Breast epithelium (tissue), 4 donors: Measurements from ENCODE around the gene EEF2KMT. TPM values are rescaled to one million over a fixed set of nuclear protein-coding genes. Genes with fewer than 3 reads are reported as not detected.

Source experiments
- DNase-seq, 2 donors: peaks; one replicate each; pipeline ENCODE4 v3.0.0-alpha.2; 2019; ENCODE audit warnings: low spot score in 2 of 2
- H3K27ac ChIP-seq, 2 donors: fragments of 200-600 bp; sonication (generic) in 1 of 2; one replicate each; pipeline ENCODE4 v1.5.1; 2016 to 2019; ENCODE audit warnings: mild to moderate bottlenecking in 1 of 2
- H3K27me3 ChIP-seq, 2 donors: fragments of 200-600 bp; sonication (generic) in 1 of 2; one replicate each; pipeline versions ENCODE4 v1.5.1 to v1.6.0; 2017 to 2019; ENCODE audit warnings: control low read depth in 1 of 2, mild to moderate bottlenecking in 1 of 2
- H3K36me3 ChIP-seq: fragments of 200-600 bp; one replicate; pipeline ENCODE4 v1.5.1; 2019
- H3K4me1 ChIP-seq, 2 donors: fragments of 200-600 bp; sonication (generic); one replicate each; pipeline ENCODE4 v1.5.1; 2016 to 2019; ENCODE audit warnings: control low read depth in 1 of 2
- H3K4me3 ChIP-seq, 3 donors: fragments of 200-600 bp; sonication (generic); 1 replicate in 2 of 3; 2 replicates in 1 of 3; pipeline ENCODE4 v1.5.1; 2016 to 2019; ENCODE audit warnings: mild to moderate bottlenecking in 3 of 3, moderate library complexity in 2 of 3
- H3K9me3 ChIP-seq, 2 donors: fragments of 200-600 bp; sonication (generic) in 1 of 2; one replicate each; pipeline ENCODE4 v1.5.1; 2016 to 2019; ENCODE audit warnings: control low read depth in 1 of 2
- POLR2A ChIP-seq: fragments of 450-650 bp; IDR thresholded peaks from one replicate; pipeline ENCODE4 v1.6.1; 2016; ENCODE audit warnings: antibody characterized with exemption, mild to moderate bottlenecking, moderate library complexity
- POLR2AphosphoS5 ChIP-seq, 3 donors: sonication (generic); formaldehyde crosslinking; IDR thresholded peaks; one replicate each; pipeline ENCODE4 v1.6.1; 2017; ENCODE audit warnings: antibody characterized with exemption in 3 of 3
- intact Hi-C: fragments of 100-400 bp; cut with DNase I; formaldehyde crosslinking; loops from one replicate; pipeline ENCODE4 v1.15.1; 2023; ENCODE audit warnings: low total_unique reads
- total RNA-seq, 3 donors: library from RNA; depleted of rRNA; stranded (reverse); fragments of >200 nt; gene quantifications; one replicate each; pipeline ENCODE4 v1.1.0, GENCODE V29; 2016
- TF ChIP-seq, protein P1 (sequence below), 3 donors: fragments of 450-650 bp; IDR thresholded peaks; one replicate each; pipeline ENCODE4 v1.5.1; 2016 to 2017; ENCODE audit warnings: antibody characterized with exemption in 3 of 3, mild to moderate bottlenecking in 3 of 3, moderate library complexity in 3 of 3

Gene EEF2KMT
- total RNA-seq, 3 donors from 2014 or later: 9.4 to 10.2 (median 10.2) TPM

DNA sequence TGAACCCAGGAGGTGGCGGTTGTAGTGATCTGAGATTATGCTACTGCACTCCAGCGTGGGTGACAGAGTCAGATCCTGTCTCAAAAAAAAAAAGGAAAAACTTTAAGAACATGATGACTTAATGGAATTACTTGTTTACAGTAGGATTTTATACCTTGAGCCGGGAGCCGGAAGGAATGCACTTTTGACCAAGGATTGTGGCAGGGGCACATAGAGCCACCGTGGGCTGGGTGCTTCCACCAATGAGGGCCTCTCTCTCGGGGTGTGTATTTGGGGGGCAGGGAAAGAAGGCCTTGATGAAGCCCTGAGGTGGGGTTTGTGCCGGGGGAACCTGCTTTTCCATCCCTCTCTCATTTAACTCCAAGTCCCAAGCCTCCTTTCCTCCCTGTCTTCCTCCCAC, 57.1 kb downstream of the EEF2KMT start:
- TF ChIP-seq POLR2A (no peak), POLR2AphosphoS5 (IDR thresholded peaks at IDR 0.05) (no peak)
- TF ChIP-seq, protein P1, sequence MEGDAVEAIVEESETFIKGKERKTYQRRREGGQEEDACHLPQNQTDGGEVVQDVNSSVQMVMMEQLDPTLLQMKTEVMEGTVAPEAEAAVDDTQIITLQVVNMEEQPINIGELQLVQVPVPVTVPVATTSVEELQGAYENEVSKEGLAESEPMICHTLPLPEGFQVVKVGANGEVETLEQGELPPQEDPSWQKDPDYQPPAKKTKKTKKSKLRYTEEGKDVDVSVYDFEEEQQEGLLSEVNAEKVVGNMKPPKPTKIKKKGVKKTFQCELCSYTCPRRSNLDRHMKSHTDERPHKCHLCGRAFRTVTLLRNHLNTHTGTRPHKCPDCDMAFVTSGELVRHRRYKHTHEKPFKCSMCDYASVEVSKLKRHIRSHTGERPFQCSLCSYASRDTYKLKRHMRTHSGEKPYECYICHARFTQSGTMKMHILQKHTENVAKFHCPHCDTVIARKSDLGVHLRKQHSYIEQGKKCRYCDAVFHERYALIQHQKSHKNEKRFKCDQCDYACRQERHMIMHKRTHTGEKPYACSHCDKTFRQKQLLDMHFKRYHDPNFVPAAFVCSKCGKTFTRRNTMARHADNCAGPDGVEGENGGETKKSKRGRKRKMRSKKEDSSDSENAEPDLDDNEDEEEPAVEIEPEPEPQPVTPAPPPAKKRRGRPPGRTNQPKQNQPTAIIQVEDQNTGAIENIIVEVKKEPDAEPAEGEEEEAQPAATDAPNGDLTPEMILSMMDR (IDR thresholded peaks at IDR 0.05): no peak
- no peaks in the 10 kb centered on the region for H3K4me1 ChIP-seq
- no peaks in the 10 kb centered on the region for H3K9me3 ChIP-seq
- H3K36me3 ChIP-seq: no peaks in the 10 kb centered on the region
- H3K27ac ChIP-seq: no peak overlapping the region
- no peak for DNase-seq
- no peaks in the 10 kb centered on the region for H3K27me3 ChIP-seq
- intact Hi-C loops: no loop called here
- H3K4me3 ChIP-seq: no peak overlapping the region

DNA sequence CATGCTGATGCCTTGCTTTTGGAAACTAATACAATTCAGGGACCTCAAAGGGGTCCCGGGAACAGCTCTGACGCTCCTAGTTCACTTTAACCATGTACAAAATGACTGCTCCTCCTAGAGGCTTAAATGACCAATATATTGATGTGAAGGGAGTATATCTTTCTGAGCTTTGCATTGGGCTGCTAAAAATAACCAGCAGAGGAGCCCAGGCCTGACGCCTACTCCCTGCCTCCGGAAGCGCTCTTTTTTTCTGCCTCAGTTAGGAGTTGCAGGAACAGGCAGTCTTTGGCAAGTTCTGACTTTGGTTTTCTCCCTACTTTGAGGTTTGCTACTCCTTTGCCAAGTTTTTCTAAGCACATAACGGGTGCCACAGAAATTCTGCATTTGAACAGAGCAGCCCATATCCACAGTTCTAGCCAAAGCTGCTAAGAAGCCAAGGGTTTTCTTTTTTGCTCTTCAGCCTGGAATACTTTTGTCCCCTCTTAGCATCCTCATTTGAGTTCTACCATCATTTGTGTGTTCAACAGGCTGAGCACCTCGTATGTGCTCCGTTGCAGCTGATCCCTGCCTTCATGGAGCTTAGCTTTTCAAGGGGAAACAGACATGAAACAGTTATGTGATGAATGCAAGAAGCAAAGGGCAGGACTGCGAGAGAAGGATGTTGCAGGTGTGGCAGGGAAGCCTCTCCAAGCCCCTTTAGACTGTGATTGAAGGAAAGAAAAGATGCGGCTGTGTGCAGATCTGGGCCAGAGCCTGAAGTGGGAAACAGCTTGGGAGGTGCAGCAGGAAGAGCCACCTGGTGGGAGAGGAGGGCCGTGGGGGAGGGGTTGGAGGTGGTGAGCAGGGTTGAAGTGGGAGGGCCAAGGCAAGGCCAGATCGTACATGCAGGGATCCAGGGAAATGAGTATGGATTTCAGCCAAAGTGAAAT, 61.1 kb downstream of the EEF2KMT start:
- Histone ChIP-seq H3K4me1 (no peaks in the 10 kb centered on the region), H3K27ac (no peak overlapping the region), H3K27me3 (no peaks in the 10 kb centered on the region), H3K4me3 (no peak overlapping the region), H3K9me3 (no peaks in the 10 kb centered on the region), H3K36me3 (no peaks in the 10 kb centered on the region)
- TF ChIP-seq POLR2A (no peak), POLR2AphosphoS5 (IDR thresholded peaks at IDR 0.05) (no peak)
- TF ChIP-seq, protein P1 (IDR thresholded peaks at IDR 0.05): no peak
- intact Hi-C loops: no loop called here
- no peak for DNase-seq

DNA sequence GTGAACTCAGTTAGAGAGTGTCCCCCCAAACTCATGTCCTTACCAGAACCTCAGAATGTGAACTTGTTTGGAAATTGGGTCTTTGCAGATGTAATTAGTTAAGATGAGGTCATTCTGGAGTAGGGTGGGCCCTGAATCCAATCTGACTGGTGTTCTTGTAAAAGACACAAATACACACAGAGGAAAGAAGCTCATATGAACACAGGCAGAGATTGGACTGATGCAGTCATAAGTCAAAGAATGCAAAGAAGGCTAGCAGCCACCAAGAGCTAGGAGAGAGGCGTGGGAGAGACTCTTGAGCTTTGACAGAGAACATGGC, 61.7 kb downstream of the EEF2KMT start:
- Histone ChIP-seq H3K27me3 (no peaks in the 10 kb centered on the region), H3K27ac (no peak overlapping the region), H3K4me3 (no peak overlapping the region), H3K9me3 (no peaks in the 10 kb centered on the region), H3K36me3 (no peaks in the 10 kb centered on the region), H3K4me1 (no peaks in the 10 kb centered on the region)
- intact Hi-C loops: no loop called here
- TF ChIP-seq POLR2A (no peak), POLR2AphosphoS5 (IDR thresholded peaks at IDR 0.05) (no peak)
- TF ChIP-seq, protein P1 (IDR thresholded peaks at IDR 0.05): no peak
- no peak for DNase-seq

Other genes with a start within 250 kb of the EEF2KMT start
- gene PPL, start 160.6 kb downstream of the EEF2KMT start, total RNA-seq: 100 to 1,000 TPM in 1 of 3 donors, 10 to 100 TPM in 2; 53.1 to 169 (median 97.5) TPM
- 1 to 10 TPM in 1 of 3 donors, under 1 TPM in 2; 0.33 to 1.3 (median 0.59) TPM for gene SEC14L5, start 139.5 kb downstream of the EEF2KMT start, total RNA-seq
- gene NAGPA, start 63.9 kb downstream of the EEF2KMT start, total RNA-seq: 10 to 100 TPM; 18.4 to 26.2 (median 21.8) TPM
- 10 to 100 TPM in 1 of 3 donors, 1 to 10 TPM in 2; 5.1 to 10.2 (median 6.4) TPM for gene C16orf89, start 31.8 kb downstream of the EEF2KMT start, total RNA-seq
- gene ALG1, start 26.0 kb downstream of the EEF2KMT start, total RNA-seq: 10 to 100 TPM; 14.4 to 21.2 (median 16.7) TPM